Neural cell (in vitro differentiated cells): Measurements from ENCODE around the gene DCK. TPM values are rescaled to one million over a fixed set of nuclear protein-coding genes. Genes with fewer than 3 reads are reported as not detected.
"Not testable (repeated sequence)": the region's sequence is repeated elsewhere in the genome, so short reads cannot be mapped to it uniquely, and the experiment has no call there.

Experiments used
- H2AFZ ChIP-seq: fragments of 200-600, 300-800 bp; sonication (generic), shearing (Covaris generic); 2 replicates; pipeline ENCODE4 v1.6.0; 2014; ENCODE audit warnings: low read depth, mild to moderate bottlenecking, antibody characterized with exemption, low read length, moderate library complexity
- H3F3A ChIP-seq: fragments of 200-600 bp; shearing (Covaris generic); 2 replicates; pipeline ENCODE4 v1.6.1; 2016; ENCODE audit warnings: mild to moderate bottlenecking, moderate library complexity, mixed read lengths, antibody characterized with exemption, low read length; ENCODE audit not compliant: insufficient read depth, poor library complexity, severe bottlenecking
- H3K27ac ChIP-seq: fragments of 200-600, 300-800 bp; sonication (generic), shearing (Covaris generic); 2 replicates; pipeline ENCODE4 v1.5.1; 2014; ENCODE audit warnings: mild to moderate bottlenecking, low read length, moderate library complexity
- H3K27me3 ChIP-seq: fragments of 300-800, 200-600 bp; sonication (generic), shearing (Covaris generic); 2 replicates; pipeline ENCODE4 v1.6.0; 2014; ENCODE audit warnings: mild to moderate bottlenecking, low read depth, low read length, moderate library complexity; ENCODE audit not compliant: insufficient read depth
- H3K36me3 ChIP-seq: fragments of 300-800, 200-600 bp; sonication (generic), shearing (Covaris generic); 2 replicates; pipeline ENCODE4 v1.5.1; 2014; ENCODE audit warnings: mild to moderate bottlenecking, antibody characterized with exemption, low read length, moderate library complexity; ENCODE audit not compliant: insufficient read depth
- H3K4me2 ChIP-seq: fragments of 300-800, 200-600 bp; sonication (generic), shearing (Covaris generic); 2 replicates; pipeline ENCODE4 v1.6.0; 2014; ENCODE audit warnings: mild to moderate bottlenecking, low read length
- H3K4me3 ChIP-seq: fragments of 300-800, 200-600 bp; sonication (generic), shearing (Covaris generic); 2 replicates; pipeline ENCODE4 v1.5.1; 2014; ENCODE audit warnings: mild to moderate bottlenecking, low read length, moderate library complexity
- H3K79me2 ChIP-seq: fragments of 200-600 bp; shearing (Covaris generic); replicated peaks from 2 replicates; pipeline ENCODE4 v1.6.0; 2014; ENCODE audit warnings: mild to moderate bottlenecking, low read length, moderate library complexity; ENCODE audit not compliant: insufficient read depth
- H3K9ac ChIP-seq: fragments of 300-800, 200-600 bp; sonication (generic), shearing (Covaris generic); 2 replicates; pipeline ENCODE4 v1.6.1; 2016; ENCODE audit warnings: mild to moderate bottlenecking, low read length, mixed read lengths
- H3K9me2 ChIP-seq: fragments of 200-600 bp; shearing (Covaris generic); 2 replicates; pipeline ENCODE4 v1.6.1; 2016; ENCODE audit warnings: mild to moderate bottlenecking, low read length, mixed read lengths; ENCODE audit not compliant: insufficient read depth
- H3K9me3 ChIP-seq: fragments of 200-600, 300-800 bp; sonication (generic), shearing (Covaris generic); 2 replicates; pipeline ENCODE4 v1.6.1; 2016; ENCODE audit warnings: mild to moderate bottlenecking, mixed run types, low read length, moderate library complexity, mixed read lengths
- H4K20me1 ChIP-seq: fragments of 200-600 bp; shearing (Covaris generic); 2 replicates; pipeline ENCODE4 v1.6.1; 2016; ENCODE audit warnings: mild to moderate bottlenecking, mixed run types; ENCODE audit not compliant: insufficient read depth
- EP300 ChIP-seq: fragments of 450-650 bp; conservative IDR thresholded peaks from 2 replicates; pipeline ENCODE4 v1.6.1; 2014; ENCODE audit warnings: antibody characterized with exemption, mild to moderate bottlenecking, moderate library complexity; ENCODE audit not compliant: poor library complexity, severe bottlenecking
- EZH2 ChIP-seq: fragments of 200-600, 300-800 bp; shearing (Covaris generic), sonication (generic); IDR thresholded peaks from 2 replicates; pipeline ENCODE4 v1.6.1; 2014; ENCODE audit warnings: antibody characterized with exemption, low read length, borderline replicate concordance, mild to moderate bottlenecking; ENCODE audit not compliant: insufficient read depth, poor library complexity, severe bottlenecking
- MXI1 ChIP-seq: fragments of 450-650 bp; conservative IDR thresholded peaks from 2 replicates; pipeline ENCODE4 v1.6.1; 2014; ENCODE audit warnings: antibody characterized with exemption, mild to moderate bottlenecking; ENCODE audit not compliant: poor library complexity, severe bottlenecking
- POLR2AphosphoS5 ChIP-seq: IDR thresholded peaks from 2 replicates; pipeline ENCODE4 v1.6.1; 2012
- RAD21 ChIP-seq: fragments of 450-650 bp; conservative IDR thresholded peaks from 2 replicates; pipeline ENCODE4 v1.6.1; 2014; ENCODE audit warnings: antibody characterized with exemption, mild to moderate bottlenecking, moderate library complexity
- SMC3 ChIP-seq: fragments of 450-650 bp; conservative IDR thresholded peaks from 2 replicates; pipeline ENCODE4 v1.6.1; 2014; ENCODE audit warnings: antibody characterized with exemption, mild to moderate bottlenecking, moderate library complexity; ENCODE audit not compliant: poor library complexity
- TAF1 ChIP-seq: IDR thresholded peaks from 2 replicates; pipeline ENCODE4 v1.6.1; 2012; ENCODE audit warnings: low read depth
- polyA plus RNA-seq: library from polyadenylated mRNA; depleted of rRNA; stranded (reverse); fragments of >200 nt; gene quantifications from 2 replicates; pipeline ENCODE4 v1.2.3, GENCODE V29; 2014
- TF ChIP-seq, protein P1 (sequence below): IDR thresholded peaks from 2 replicates; pipeline ENCODE4 v1.6.1; 2012; ENCODE audit warnings: borderline replicate concordance
- TF ChIP-seq, protein P2 (sequence below): fragments of 450-650 bp; IDR thresholded peaks from 2 replicates; pipeline ENCODE4 v1.5.1; 2014; ENCODE audit warnings: antibody characterized with exemption, mild to moderate bottlenecking, moderate library complexity; ENCODE audit not compliant: poor library complexity, severe bottlenecking

The DCK gene
- polyA plus RNA-seq, 1 donor from 2014 or later = 147 TPM

DNA sequence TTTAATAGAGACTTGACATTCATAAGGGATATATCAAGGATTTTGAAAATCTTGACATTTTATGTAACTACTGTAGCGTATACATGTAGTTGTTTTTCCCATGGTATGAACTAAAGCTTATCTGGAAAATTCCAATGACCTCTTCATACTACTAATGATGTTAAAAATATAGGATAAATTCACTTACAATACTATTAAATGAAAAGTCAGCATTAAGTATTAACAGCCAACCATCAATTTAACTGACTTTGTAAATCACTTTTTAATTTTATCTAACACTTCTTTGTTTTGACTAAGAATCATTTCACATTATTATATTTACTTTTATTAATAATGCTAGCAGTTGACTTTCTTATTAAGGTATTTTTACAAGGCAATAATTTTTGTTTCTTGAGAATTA, 34.2 kb downstream of the DCK start:
- no peaks in the 10 kb centered on the region for H3K79me2 ChIP-seq
- no peak overlapping the region for H3K27ac ChIP-seq
- no peaks in the 10 kb centered on the region for H3K27me3 ChIP-seq
- no peak overlapping the region for H3K4me3 ChIP-seq
- H3K4me2 ChIP-seq = no peak overlapping the region
- H2AFZ ChIP-seq = no peak overlapping the region
- H3K9me3 ChIP-seq = no peaks in the 10 kb centered on the region
- H3K9ac ChIP-seq = no peak overlapping the region
- H4K20me1 ChIP-seq = no peaks in the 10 kb centered on the region
- H3F3A ChIP-seq = no peaks in the 10 kb centered on the region
- H3K9me2 ChIP-seq = no peaks in the 10 kb centered on the region
- H3K36me3 ChIP-seq = peaks cover 25% of the 10 kb centered on the region
- TF ChIP-seq, protein P1, sequence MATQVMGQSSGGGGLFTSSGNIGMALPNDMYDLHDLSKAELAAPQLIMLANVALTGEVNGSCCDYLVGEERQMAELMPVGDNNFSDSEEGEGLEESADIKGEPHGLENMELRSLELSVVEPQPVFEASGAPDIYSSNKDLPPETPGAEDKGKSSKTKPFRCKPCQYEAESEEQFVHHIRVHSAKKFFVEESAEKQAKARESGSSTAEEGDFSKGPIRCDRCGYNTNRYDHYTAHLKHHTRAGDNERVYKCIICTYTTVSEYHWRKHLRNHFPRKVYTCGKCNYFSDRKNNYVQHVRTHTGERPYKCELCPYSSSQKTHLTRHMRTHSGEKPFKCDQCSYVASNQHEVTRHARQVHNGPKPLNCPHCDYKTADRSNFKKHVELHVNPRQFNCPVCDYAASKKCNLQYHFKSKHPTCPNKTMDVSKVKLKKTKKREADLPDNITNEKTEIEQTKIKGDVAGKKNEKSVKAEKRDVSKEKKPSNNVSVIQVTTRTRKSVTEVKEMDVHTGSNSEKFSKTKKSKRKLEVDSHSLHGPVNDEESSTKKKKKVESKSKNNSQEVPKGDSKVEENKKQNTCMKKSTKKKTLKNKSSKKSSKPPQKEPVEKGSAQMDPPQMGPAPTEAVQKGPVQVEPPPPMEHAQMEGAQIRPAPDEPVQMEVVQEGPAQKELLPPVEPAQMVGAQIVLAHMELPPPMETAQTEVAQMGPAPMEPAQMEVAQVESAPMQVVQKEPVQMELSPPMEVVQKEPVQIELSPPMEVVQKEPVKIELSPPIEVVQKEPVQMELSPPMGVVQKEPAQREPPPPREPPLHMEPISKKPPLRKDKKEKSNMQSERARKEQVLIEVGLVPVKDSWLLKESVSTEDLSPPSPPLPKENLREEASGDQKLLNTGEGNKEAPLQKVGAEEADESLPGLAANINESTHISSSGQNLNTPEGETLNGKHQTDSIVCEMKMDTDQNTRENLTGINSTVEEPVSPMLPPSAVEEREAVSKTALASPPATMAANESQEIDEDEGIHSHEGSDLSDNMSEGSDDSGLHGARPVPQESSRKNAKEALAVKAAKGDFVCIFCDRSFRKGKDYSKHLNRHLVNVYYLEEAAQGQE = no peak
- TF ChIP-seq TAF1 (no peak), EP300 (no peak), POLR2AphosphoS5 (no peak), SMC3 (no peak), MXI1 (no peak), RAD21 (no peak), EZH2 (no peak)
- TF ChIP-seq, protein P2, sequence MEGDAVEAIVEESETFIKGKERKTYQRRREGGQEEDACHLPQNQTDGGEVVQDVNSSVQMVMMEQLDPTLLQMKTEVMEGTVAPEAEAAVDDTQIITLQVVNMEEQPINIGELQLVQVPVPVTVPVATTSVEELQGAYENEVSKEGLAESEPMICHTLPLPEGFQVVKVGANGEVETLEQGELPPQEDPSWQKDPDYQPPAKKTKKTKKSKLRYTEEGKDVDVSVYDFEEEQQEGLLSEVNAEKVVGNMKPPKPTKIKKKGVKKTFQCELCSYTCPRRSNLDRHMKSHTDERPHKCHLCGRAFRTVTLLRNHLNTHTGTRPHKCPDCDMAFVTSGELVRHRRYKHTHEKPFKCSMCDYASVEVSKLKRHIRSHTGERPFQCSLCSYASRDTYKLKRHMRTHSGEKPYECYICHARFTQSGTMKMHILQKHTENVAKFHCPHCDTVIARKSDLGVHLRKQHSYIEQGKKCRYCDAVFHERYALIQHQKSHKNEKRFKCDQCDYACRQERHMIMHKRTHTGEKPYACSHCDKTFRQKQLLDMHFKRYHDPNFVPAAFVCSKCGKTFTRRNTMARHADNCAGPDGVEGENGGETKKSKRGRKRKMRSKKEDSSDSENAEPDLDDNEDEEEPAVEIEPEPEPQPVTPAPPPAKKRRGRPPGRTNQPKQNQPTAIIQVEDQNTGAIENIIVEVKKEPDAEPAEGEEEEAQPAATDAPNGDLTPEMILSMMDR = no peak

DNA sequence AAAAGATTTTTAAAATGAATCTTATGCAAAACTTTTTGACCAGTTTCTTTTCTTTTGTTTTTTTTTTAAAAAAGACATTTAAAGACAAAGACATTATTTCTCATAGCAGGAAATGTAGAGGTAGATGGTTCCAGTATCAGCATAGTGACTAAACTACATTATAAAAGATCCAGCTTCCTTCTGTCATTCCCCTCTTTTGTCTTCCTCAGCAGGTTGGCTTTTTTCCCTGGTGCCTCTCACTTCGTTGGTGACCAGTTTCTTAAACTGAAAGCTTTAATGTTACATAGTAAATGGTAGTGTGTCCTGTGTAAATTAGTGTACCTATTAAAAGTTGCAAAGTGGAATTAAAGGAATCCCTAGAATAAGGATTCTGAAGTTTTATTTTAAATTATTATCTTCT, 36.1 kb downstream of the DCK start:
- Histone ChIP-seq H3K27me3 (no peaks in the 10 kb centered on the region), H3K27ac (no peak overlapping the region), H3K36me3 (peaks cover 17% of the 10 kb centered on the region), H3K9me3 (no peaks in the 10 kb centered on the region), H2AFZ (no peak overlapping the region), H4K20me1 (no peaks in the 10 kb centered on the region), H3K79me2 (no peaks in the 10 kb centered on the region), H3K4me3 (no peak overlapping the region), H3K9ac (no peak overlapping the region), H3F3A (no peaks in the 10 kb centered on the region), H3K9me2 (no peaks in the 10 kb centered on the region), H3K4me2 (no peak overlapping the region)
- TF ChIP-seq, protein P2 = no peak
- no peak for TF ChIP-seq MXI1
- TF ChIP-seq SMC3 = no peak
- TF ChIP-seq POLR2AphosphoS5 = no peak

DNA sequence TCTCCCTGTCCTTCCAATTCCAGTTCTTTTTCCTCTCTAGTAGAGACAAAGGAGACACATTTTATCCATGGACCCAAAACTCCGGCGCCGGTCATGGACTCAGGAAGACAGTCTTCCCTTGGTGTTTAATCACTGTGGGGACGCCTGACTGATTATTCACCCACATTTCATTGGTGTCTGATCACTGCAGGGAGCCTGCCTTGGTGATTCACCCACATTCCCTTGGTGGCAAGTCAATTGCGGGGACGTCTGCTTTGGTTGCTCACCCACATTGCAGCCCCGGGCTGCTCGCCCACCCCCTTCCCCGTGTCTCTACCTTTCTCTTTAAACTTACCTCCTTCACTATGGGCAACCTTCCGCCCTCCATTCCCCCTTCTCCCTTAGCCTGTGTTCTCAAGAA, 38.7 kb downstream of the DCK start:
- not testable (repeated sequence) for H3F3A ChIP-seq, H3K9ac ChIP-seq, H3K79me2 ChIP-seq, H3K27me3 ChIP-seq, H2AFZ ChIP-seq, H4K20me1 ChIP-seq, H3K4me2 ChIP-seq, H3K9me2 ChIP-seq, H3K4me3 ChIP-seq, H3K27ac ChIP-seq, H3K9me3 ChIP-seq
- H3K36me3 ChIP-seq = peaks cover 12% of the 10 kb centered on the region
